HG03135 (cell line): ENCODE results near the gene C9orf57.
"Not testable (repeated sequence)": the region's sequence is repeated elsewhere in the genome, so short reads cannot be mapped to it uniquely, and the experiment has no call there.

Experiments
- ATAC-seq: cut with Tn5 transposase; IDR thresholded peaks from one replicate; pipeline ENCODE4 v1.9.1; 2021; ENCODE audit warnings: mild to moderate bottlenecking, moderate library complexity; ENCODE audit not compliant: unreplicated experiment

C9orf57 gene

DNA sequence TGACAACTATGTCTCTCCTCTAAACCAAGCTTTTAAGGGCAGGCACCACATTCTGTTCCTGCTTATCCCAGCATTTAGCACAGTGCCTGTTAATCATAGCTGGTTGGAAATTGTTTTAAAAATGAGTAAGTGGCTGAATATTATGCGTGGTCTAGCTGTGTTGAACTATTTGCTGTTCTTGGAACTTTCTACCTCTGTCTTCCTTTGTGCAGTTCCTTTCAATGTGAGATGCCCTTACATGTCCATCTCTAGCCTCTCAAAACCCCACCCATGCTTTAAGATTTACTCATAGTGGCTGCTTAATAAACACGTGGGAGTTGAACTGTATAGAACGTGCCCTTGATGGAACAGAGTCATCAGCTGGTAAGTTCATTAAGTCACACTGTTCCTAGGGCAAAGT, 34.5 kb downstream of the C9orf57 start:
- ATAC-seq: no peak

DNA sequence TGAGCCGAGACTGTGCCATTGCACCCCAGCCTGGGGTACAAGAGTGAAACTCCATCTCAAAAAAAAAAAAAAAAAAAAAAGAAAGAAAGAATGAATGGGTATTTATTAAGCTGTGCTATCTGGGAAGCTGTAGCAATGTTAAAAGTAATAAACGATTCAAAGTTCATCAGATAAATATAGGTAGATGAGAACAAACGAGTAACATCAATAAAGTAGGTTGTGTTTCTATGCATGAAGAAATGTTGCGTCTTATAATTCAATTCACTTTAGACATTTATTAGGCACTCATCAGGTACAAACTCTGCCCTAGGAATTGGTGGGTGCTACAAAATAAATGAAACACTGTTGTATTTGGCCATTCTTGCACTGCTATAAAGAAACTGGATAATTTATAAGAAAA, 36.8 kb downstream of the C9orf57 start:
- no peak for ATAC-seq

DNA sequence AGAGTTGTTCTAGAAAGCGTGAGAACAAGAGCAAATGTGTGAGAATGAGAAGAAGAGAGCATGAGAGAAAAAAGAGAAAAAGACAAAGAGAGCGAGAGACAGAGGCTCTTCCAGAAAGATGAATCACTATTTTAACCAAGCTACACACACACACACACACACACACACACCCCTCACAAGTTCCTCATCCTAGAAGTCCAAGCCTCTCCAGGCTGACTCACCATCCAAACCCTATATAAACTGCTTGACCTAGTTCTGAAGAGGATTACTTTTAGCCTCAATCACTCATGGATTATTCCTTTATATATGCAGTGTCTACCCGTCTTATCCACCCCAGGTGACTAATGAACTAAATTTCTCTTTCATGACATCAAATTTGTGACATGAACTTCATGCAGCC, 37.6 kb downstream of the C9orf57 start:
- ATAC-seq: no peak

DNA sequence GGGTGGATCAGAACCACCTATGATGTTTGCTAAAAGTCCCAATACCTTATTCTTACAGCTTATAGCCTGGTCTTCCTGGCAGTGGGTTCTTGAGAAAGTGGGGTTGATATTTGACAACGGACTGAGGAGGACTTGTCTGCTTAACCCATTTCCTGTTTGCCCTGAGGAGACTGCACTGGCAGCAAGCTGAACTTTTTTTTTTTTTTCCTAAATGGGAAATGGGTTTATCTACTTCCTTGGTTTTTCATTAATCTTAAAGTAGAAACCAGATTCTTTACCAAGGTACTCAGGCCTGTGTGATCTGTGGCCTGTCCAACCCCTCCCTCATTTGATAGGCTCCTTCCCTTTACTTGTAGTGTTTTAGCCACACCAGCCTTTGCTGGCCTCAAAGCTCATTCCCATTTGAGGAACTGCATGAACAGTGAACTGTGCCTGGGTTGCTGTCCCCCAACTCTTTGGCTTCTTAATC, 47.1 kb downstream of the C9orf57 start:
- ATAC-seq: no peak

DNA sequence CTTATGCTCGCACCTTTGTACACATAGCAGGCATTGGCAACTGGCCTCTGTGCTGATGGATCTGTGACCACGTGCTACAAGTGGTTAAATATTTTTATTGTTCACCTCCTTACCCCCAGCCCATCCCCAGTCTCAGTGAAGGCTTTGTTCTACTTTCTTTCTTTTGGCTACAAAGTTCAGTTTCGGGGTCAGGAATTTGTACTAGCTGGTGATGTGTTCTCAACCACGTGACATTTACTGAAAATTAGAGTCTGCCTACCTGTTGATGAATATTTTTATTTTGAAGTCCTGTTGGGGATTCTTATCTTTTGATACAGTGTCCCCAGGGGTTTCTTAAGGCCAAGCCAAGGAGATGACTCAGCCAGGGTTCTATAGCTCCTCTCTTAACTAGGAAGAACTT, 47.8 kb downstream of the C9orf57 start:
- ATAC-seq: no peak

DNA sequence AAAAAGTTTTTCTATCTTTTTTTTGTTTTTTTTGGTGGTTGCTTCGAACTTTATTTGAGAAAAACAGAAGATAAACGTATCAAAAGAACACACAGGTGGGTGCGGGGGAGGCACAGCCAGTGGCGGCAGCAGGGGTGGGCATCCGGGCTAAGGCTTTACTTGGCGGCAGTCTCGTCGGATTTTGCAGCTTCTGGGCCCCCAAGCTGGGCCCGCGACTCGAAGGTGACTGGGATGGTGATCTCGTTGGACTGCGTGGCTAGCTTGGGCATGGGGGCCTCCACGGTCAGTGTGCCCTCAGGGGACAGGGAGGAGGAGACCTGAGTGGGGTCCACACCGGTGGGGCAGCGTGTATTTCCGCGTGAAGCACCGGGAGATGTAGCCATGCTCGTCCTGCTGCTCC, 52.7 kb downstream of the C9orf57 start:
- not testable (repeated sequence) for ATAC-seq

DNA sequence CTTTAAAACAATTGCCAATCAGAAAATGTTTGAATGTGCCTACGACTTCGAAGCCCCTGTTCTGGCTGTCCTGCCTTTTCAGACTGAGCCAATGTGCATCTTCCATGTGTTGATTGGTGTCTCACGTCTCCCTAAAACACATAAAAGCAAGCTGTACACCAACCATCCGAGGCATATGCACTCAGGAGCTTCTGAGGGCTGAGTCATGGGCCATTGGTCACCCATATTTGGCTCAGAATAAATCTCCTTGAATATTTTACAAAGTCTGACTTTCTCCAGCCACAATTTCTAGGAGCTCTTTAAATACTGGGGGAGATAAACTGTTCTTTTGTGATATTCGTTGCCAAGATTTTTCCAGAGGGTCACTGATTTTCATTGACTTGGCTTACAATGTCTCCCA, 53.9 kb downstream of the C9orf57 start:
- ATAC-seq: no peak

DNA sequence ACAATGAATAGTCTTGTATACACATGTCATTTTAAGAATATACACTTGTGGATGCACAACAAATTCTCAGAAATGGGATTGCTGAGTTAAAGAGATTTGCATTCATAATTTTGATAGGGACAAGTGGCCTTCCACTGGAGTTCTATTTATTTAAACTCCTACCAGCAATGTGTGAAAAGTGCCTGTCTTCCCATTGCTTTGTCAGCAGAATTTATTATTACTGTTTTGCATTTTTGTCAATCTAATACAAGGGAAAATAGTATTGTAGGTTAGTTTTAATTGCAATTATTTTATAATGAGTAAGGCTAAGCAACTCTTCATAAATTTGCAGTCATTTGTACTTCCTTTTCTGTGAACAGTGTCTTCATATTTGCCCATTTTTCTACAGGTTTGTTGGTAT, 55.0 kb downstream of the C9orf57 start:
- ATAC-seq: no peak
